Astrocyte (in vitro differentiated cells and primary cell): ENCODE measurements around the gene PPP2R3A. TPM values are rescaled to one million over a fixed set of nuclear protein-coding genes. Genes with fewer than 3 reads are reported as not detected.

Experiments used
- DNase-seq: peaks from one replicate; pipeline ENCODE4 v3.0.0-alpha.2; 2010; ENCODE audit warnings: low read depth
- FAIRE-seq: peaks from 2 replicates; lab custom pipeline; 2011; peaks lifted over from hg19 to GRCh38; lab: Jason Lieb, UNC
- H2AFZ ChIP-seq: 2 replicates; pipeline ENCODE4 v1.6.0; 2012; ENCODE audit warnings: low read depth, low read length, inconsistent platforms
- H3K27ac ChIP-seq: 2 replicates; pipeline ENCODE4 v1.5.1; 2011; ENCODE audit warnings: low read depth, low read length, inconsistent platforms
- H3K27me3 ChIP-seq: 2 replicates; pipeline ENCODE4 v1.6.0; 2011; ENCODE audit warnings: low read length, inconsistent platforms; ENCODE audit not compliant: insufficient read depth
- H3K36me3 ChIP-seq: 2 replicates; pipeline ENCODE4 v1.5.1; 2011; ENCODE audit warnings: low read length, inconsistent platforms; ENCODE audit not compliant: insufficient read depth
- H3K4me1 ChIP-seq: 2 replicates; pipeline ENCODE4 v1.5.1; 2011; ENCODE audit warnings: low read length, inconsistent platforms; ENCODE audit not compliant: insufficient read depth
- H3K4me2 ChIP-seq: 2 replicates; pipeline ENCODE4 v1.6.0; 2012; ENCODE audit warnings: low read length, inconsistent platforms
- H3K4me3 ChIP-seq: 2 replicates; pipeline ENCODE4 v1.5.1; 2011; ENCODE audit warnings: low read depth, mild to moderate bottlenecking, low read length, inconsistent platforms; ENCODE audit not compliant: insufficient read depth
- H3K79me2 ChIP-seq: 2 replicates; pipeline ENCODE4 v1.6.0; 2012; ENCODE audit warnings: mild to moderate bottlenecking, low read length, inconsistent platforms; ENCODE audit not compliant: insufficient read depth
- H3K9ac ChIP-seq: 2 replicates; pipeline ENCODE4 v1.6.0; 2012; ENCODE audit warnings: mild to moderate bottlenecking, low read length, inconsistent platforms
- H3K9me3 ChIP-seq: 2 replicates; pipeline ENCODE4 v1.5.1; 2012; ENCODE audit warnings: low read depth, mild to moderate bottlenecking, low read length, inconsistent platforms; ENCODE audit not compliant: insufficient read depth
- H4K20me1 ChIP-seq: 2 replicates; pipeline ENCODE4 v1.6.0; 2012; ENCODE audit warnings: low read length, inconsistent platforms; ENCODE audit not compliant: insufficient read depth
- H3K27ac Mint-ChIP-seq: one replicate; pipeline ENCODE4 v1.8.0; 2021; ENCODE audit warnings: mild to moderate bottlenecking, mixed read lengths; ENCODE audit not compliant: unreplicated experiment
- H3K27me3 Mint-ChIP-seq: one replicate; pipeline ENCODE4 v1.8.0; 2021; ENCODE audit warnings: low read depth, mixed read lengths; ENCODE audit not compliant: unreplicated experiment
- H3K36me3 Mint-ChIP-seq: one replicate; pipeline ENCODE4 v1.8.0; 2021; ENCODE audit warnings: low read depth, mixed read lengths; ENCODE audit not compliant: unreplicated experiment
- H3K4me1 Mint-ChIP-seq: one replicate; pipeline ENCODE4 v1.8.0; 2021; ENCODE audit warnings: low read depth, mixed read lengths; ENCODE audit not compliant: unreplicated experiment
- H3K4me3 Mint-ChIP-seq: one replicate; pipeline ENCODE4 v1.8.0; 2021; ENCODE audit warnings: mild to moderate bottlenecking, moderate library complexity, mixed read lengths; ENCODE audit not compliant: unreplicated experiment
- H3K9me3 Mint-ChIP-seq: one replicate; pipeline ENCODE4 v1.8.0; 2021; ENCODE audit warnings: mild to moderate bottlenecking, mixed read lengths; ENCODE audit not compliant: unreplicated experiment
- EZH2 ChIP-seq: IDR thresholded peaks from 2 replicates; pipeline ENCODE4 v1.6.1; 2012; ENCODE audit warnings: mild to moderate bottlenecking, low read length, inconsistent platforms; ENCODE audit not compliant: insufficient read depth
- total RNA-seq: library from RNA; stranded (reverse); gene quantifications from 2 replicates; pipeline ENCODE4 v1.2.1, GENCODE V29; 2021
- TF ChIP-seq, protein P1 (sequence below): IDR thresholded peaks from 2 replicates; pipeline ENCODE4 v1.5.1; 2011; ENCODE audit warnings: low read depth, mild to moderate bottlenecking, inconsistent platforms, low read length, moderate library complexity; ENCODE audit not compliant: insufficient read depth

The PPP2R3A gene
- total RNA-seq, 1 donor from 2014 or later = 18.7 TPM

DNA sequence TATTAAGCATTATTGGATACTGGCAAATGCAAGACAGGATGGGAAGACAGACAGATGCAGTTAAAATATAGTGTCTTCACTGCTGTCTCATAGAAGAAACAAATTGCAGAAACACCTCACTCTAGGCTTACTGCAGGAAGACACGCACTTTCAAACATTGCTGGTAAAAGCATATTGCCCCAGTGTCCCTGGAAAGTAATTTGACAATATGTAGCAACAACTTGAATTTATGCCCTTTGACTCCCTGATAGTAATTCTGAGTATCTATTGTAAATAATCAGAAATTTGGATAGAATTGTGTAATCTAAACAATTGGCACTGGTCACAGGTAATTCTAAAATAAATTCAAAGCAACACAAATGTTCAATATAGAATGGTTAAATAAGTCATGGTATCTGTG lies 168.6 kb downstream of the PPP2R3A start:
- Histone ChIP-seq H3K9me3 (no peaks in the 10 kb centered on the region), H3K4me3 (no peak overlapping the region), H3K27me3 (no peaks in the 10 kb centered on the region), H3K4me2 (no peak overlapping the region), H3K4me1 (no peaks in the 10 kb centered on the region), H3K27ac (no peak overlapping the region), H3K36me3 (no peaks in the 10 kb centered on the region), H3K79me2 (no peaks in the 10 kb centered on the region), H3K9ac (no peak overlapping the region), H2AFZ (no peak overlapping the region), H4K20me1 (no peaks in the 10 kb centered on the region)
- Mint-ChIP-seq H3K4me3 (no peak overlapping the region), H3K4me1 (peaks cover 3% of the 10 kb centered on the region), H3K36me3 (peaks cover 3% of the 10 kb centered on the region), H3K9me3 (peaks cover 7% of the 10 kb centered on the region), H3K27me3 (no peaks in the 10 kb centered on the region), H3K27ac (no peak overlapping the region)
- DNase-seq = no peak
- TF ChIP-seq, protein P1, sequence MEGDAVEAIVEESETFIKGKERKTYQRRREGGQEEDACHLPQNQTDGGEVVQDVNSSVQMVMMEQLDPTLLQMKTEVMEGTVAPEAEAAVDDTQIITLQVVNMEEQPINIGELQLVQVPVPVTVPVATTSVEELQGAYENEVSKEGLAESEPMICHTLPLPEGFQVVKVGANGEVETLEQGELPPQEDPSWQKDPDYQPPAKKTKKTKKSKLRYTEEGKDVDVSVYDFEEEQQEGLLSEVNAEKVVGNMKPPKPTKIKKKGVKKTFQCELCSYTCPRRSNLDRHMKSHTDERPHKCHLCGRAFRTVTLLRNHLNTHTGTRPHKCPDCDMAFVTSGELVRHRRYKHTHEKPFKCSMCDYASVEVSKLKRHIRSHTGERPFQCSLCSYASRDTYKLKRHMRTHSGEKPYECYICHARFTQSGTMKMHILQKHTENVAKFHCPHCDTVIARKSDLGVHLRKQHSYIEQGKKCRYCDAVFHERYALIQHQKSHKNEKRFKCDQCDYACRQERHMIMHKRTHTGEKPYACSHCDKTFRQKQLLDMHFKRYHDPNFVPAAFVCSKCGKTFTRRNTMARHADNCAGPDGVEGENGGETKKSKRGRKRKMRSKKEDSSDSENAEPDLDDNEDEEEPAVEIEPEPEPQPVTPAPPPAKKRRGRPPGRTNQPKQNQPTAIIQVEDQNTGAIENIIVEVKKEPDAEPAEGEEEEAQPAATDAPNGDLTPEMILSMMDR = no peak
- TF ChIP-seq EZH2 = no peak
- FAIRE-seq = no peak

DNA sequence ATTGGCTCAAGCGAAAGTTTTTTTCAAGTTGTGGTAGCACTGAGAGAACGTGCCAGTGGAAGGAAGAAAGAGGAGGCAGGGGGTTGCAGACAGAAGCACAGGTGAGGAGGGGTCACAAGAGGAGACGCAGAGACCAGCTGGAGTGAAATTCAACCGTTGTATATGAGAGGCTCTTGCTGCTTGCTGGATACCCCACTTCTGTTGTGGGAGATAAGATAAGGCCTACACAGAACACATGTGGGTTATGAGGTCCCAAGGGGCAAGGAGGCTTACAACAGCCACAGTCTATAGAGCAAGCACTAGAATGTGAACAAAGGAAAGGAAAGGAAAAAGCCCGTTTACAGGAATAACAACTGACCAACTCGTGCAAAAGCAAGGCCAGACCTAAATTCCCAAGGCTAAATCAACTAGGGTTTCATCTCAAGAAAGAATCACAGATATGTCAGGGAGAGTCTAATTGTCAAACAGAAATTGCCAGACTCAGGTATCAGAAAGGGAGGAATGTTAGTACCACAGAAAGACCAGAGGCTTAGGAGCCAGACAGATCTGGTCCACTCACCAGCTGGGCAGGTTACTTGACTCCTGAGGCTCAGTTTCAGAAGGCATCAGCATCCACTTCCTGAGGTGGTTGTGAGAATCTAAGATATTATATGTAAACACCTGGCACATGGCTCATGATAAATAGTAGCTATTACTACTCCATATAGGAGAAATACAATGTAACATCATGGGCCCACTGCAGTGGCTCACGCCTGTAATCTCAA lies 169.7 kb downstream of the PPP2R3A start:
- no peak for DNase-seq
- no peak overlapping the region for H3K27ac ChIP-seq
- H3K36me3 ChIP-seq = no peaks in the 10 kb centered on the region
- FAIRE-seq = no peak
- no peak overlapping the region for H3K27ac Mint-ChIP-seq
- peaks cover 3% of the 10 kb centered on the region for H3K36me3 Mint-ChIP-seq
- no peaks in the 10 kb centered on the region for H3K4me1 ChIP-seq
- H3K9me3 Mint-ChIP-seq = peaks cover 6% of the 10 kb centered on the region
- H3K9ac ChIP-seq = no peak overlapping the region
- H3K79me2 ChIP-seq = no peaks in the 10 kb centered on the region
- H3K4me3 ChIP-seq = no peak overlapping the region
- no peaks in the 10 kb centered on the region for H3K9me3 ChIP-seq
- no peak overlapping the region for H3K4me2 ChIP-seq
- TF ChIP-seq, protein P1 = no peak
- no peak for TF ChIP-seq EZH2
- H3K4me1 Mint-ChIP-seq = peaks cover 3% of the 10 kb centered on the region
- H3K4me3 Mint-ChIP-seq = no peak overlapping the region
- no peak overlapping the region for H2AFZ ChIP-seq
- no peaks in the 10 kb centered on the region for H4K20me1 ChIP-seq
- H3K27me3 ChIP-seq = no peaks in the 10 kb centered on the region
- H3K27me3 Mint-ChIP-seq = no peaks in the 10 kb centered on the region

DNA sequence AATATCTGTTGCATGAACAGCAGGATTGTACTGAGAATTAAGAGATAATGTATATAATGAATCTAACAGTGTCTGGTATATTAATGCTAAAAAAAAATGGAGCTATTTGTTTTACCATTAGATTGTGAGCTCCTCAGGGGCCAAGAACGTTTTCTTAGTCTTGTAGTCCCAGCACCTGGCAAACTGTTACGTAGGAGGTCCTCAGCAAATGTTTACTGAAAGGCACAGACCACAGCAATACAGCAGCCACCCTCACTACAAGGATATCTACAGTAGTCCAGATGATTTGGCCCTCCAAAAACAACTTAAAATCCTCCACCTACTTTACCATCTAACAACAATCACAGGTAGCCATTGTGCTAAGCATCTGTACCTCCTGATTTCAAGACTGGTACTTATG lies 170.9 kb downstream of the PPP2R3A start:
- no peak overlapping the region for H3K4me3 Mint-ChIP-seq
- no peak overlapping the region for H3K27ac Mint-ChIP-seq

More for the DNA sequence above, 170.9 kb downstream of the PPP2R3A start:
- Mint-ChIP-seq H3K27me3 (no peaks in the 10 kb centered on the region), H3K9me3 (peaks cover 3% of the 10 kb centered on the region), H3K4me1 (peaks cover 11% of the 10 kb centered on the region), H3K36me3 (peaks cover 3% of the 10 kb centered on the region)
- no peaks in the 10 kb centered on the region for H4K20me1 ChIP-seq
- H3K9me3 ChIP-seq = no peaks in the 10 kb centered on the region
- H3K36me3 ChIP-seq = no peaks in the 10 kb centered on the region
- no peak overlapping the region for H3K4me3 ChIP-seq
- no peak for DNase-seq
- TF ChIP-seq, protein P1 = no peak
- TF ChIP-seq EZH2 = no peak
- H3K27ac ChIP-seq = no peak overlapping the region
- H3K79me2 ChIP-seq = no peaks in the 10 kb centered on the region
- no peak for FAIRE-seq
- H3K4me2 ChIP-seq = no peak overlapping the region
- no peaks in the 10 kb centered on the region for H3K27me3 ChIP-seq
- peaks cover under 1% of the 10 kb centered on the region for H3K4me1 ChIP-seq
- H3K9ac ChIP-seq = no peak overlapping the region
- no peak overlapping the region for H2AFZ ChIP-seq
